SK-N-SH (cell line): ENCODE results near the gene DCAF5. TPM values are rescaled to one million over a fixed set of nuclear protein-coding genes. Genes with fewer than 3 reads are reported as not detected.

Experiments
- CTCF ChIA-PET: fragments of 300-600, 350-600 bp; formaldehyde crosslinking; extraction: SDS; loops from one replicate; lab custom pipeline; 2021; lab: Yijun Ruan, JAX
- POLR2A ChIA-PET: fragments of 350-600 bp; sonication (Branson Sonifier 250); formaldehyde crosslinking; extraction: SDS; loops from one replicate; lab custom pipeline; 2020; ENCODE audit warnings: antibody characterized with exemption, inconsistent platforms; lab: Yijun Ruan, JAX
- DNase-seq: peaks from one replicate; pipeline ENCODE4 v3.0.0; 2012
- H2AFZ ChIP-seq: fragments of 200-600 bp; sonication (generic); 2 replicates; pipeline ENCODE4 v1.8.1; 2016; ENCODE audit warnings: antibody characterized with exemption, mild to moderate bottlenecking, low read depth
- H3F3A ChIP-seq: fragments of 200-600 bp; sonication (generic); replicated peaks from 2 replicates; pipeline ENCODE3; 2016; ENCODE audit warnings: antibody characterized with exemption, mild to moderate bottlenecking; ENCODE audit not compliant: insufficient read depth
- H3K27ac ChIP-seq, 2 experiments: fragments of 200-500 bp in 1 of 2; fragments of 200-600 bp in 1 of 2; sonication (Bioruptor generic) in 1 of 2; sonication (generic), shearing (Covaris generic) in 1 of 2; 2 replicates each; pipeline versions ENCODE4 v1.5.1 to v1.6.1; 2014 to 2016; ENCODE audit warnings: low read depth in 2 of 2, inconsistent platforms in 1 of 2, low read length in 1 of 2, mild to moderate bottlenecking in 1 of 2, mixed read lengths in 1 of 2
- H3K27me3 ChIP-seq: fragments of 200-600 bp; sonication (generic), shearing (Covaris generic); 2 replicates; pipeline ENCODE4 v1.6.1; 2016; ENCODE audit warnings: mixed run types; ENCODE audit not compliant: insufficient read depth
- H3K36me3 ChIP-seq, 2 experiments: fragments of 200-500 bp in 1 of 2; fragments of 200-600 bp in 1 of 2; sonication (Bioruptor generic) in 1 of 2; sonication (generic) in 1 of 2; replicated peaks in 1 of 2; 2 replicates each; pipeline versions ENCODE3 to v1.5.1; 2014 to 2016; ENCODE audit warnings: low read length in 1 of 2, mild to moderate bottlenecking in 1 of 2; ENCODE audit not compliant: insufficient read depth in 2 of 2, control insufficient read depth in 1 of 2
- H3K4me1 ChIP-seq, 2 experiments: fragments of 200-500 bp in 1 of 2; fragments of 200-600 bp in 1 of 2; sonication (Bioruptor generic) in 1 of 2; sonication (generic), shearing (Covaris generic) in 1 of 2; 2 replicates each; pipeline versions ENCODE4 v1.5.1 to v1.6.1; 2014 to 2016; ENCODE audit warnings: low read depth in 1 of 2, low read length in 1 of 2, mixed run types in 1 of 2; ENCODE audit not compliant: insufficient read depth in 2 of 2, control insufficient read depth in 1 of 2
- H3K4me2 ChIP-seq: fragments of 200-600 bp; sonication (generic), shearing (Covaris generic); 2 replicates; pipeline ENCODE4 v1.6.1; 2017; ENCODE audit warnings: mixed run types
- H3K4me3 ChIP-seq, 2 experiments: fragments of 200-500 bp in 1 of 2; fragments of 200-600 bp in 1 of 2; sonication (Bioruptor generic) in 1 of 2; sonication (generic), shearing (Covaris generic) in 1 of 2; 2 replicates each; pipeline versions ENCODE4 v1.5.1 to v1.8.1; 2014 to 2016; ENCODE audit warnings: low read depth in 2 of 2, inconsistent platforms in 1 of 2, low read length in 1 of 2, mild to moderate bottlenecking in 1 of 2, mixed read lengths in 1 of 2, moderate library complexity in 1 of 2
- H3K79me2 ChIP-seq: fragments of 200-600 bp; sonication (generic); 2 replicates; pipeline ENCODE4 v1.8.1; 2017; ENCODE audit warnings: mild to moderate bottlenecking; ENCODE audit not compliant: insufficient read depth
- H3K9ac ChIP-seq: fragments of 200-600 bp; sonication (generic); 2 replicates; pipeline ENCODE4 v1.6.1; 2017; ENCODE audit warnings: mixed run types
- H3K9me2 ChIP-seq: fragments of 200-600 bp; sonication (generic); 2 replicates; pipeline ENCODE4 v1.6.1; 2017; ENCODE audit warnings: mixed run types
- H3K9me3 ChIP-seq: fragments of 200-600 bp; sonication (generic); 2 replicates; pipeline ENCODE4 v1.6.1; 2017; ENCODE audit warnings: mixed run types, mild to moderate bottlenecking, moderate library complexity
- H4K20me1 ChIP-seq: fragments of 200-600 bp; sonication (generic); 2 replicates; pipeline ENCODE4 v1.6.1; 2017; ENCODE audit warnings: mild to moderate bottlenecking, mixed run types; ENCODE audit not compliant: insufficient read depth
- CHD2 ChIP-seq: fragments of 150-350 bp; IDR thresholded peaks from 2 replicates; pipeline ENCODE4 v1.6.1; 2018; ENCODE audit warnings: low read length; ENCODE audit not compliant: partially characterized antibody
- CTCF ChIP-seq: fragments of 200-600 bp; sonication (generic); IDR thresholded peaks from 2 replicates; pipeline ENCODE4 v1.6.1; 2017; ENCODE audit warnings: antibody characterized with exemption, mild to moderate bottlenecking, moderate library complexity
- ELF1 ChIP-seq: IDR thresholded peaks from 2 replicates; pipeline ENCODE4 v1.4.0; 2012
- MAX ChIP-seq: IDR thresholded peaks from 2 replicates; pipeline ENCODE4 v1.4.0; 2012; ENCODE audit warnings: low read depth
- NFIC ChIP-seq: IDR thresholded peaks from 2 replicates; pipeline ENCODE4 v1.4.0; 2012; ENCODE audit warnings: borderline replicate concordance
- RAD21 ChIP-seq: IDR thresholded peaks from 2 replicates; pipeline ENCODE4 v1.6.1; 2012; ENCODE audit warnings: mild to moderate bottlenecking, low read length
- SMC3 ChIP-seq: IDR thresholded peaks from 2 replicates; pipeline ENCODE4 v1.6.1; 2012; ENCODE audit warnings: low read depth, low read length, improper control_type of control experiment
- TEAD4 ChIP-seq: IDR thresholded peaks from 2 replicates; pipeline ENCODE4 v1.4.0; 2012; ENCODE audit warnings: mild to moderate bottlenecking, borderline replicate concordance; ENCODE audit not compliant: insufficient read depth
- WGBS: methylation state at CpG from one replicate; pipeline ENCODE4 v1.1.6; 2017; ENCODE audit warnings: low lambda C conversion rate; 5-methylcytosine and 5-hydroxymethylcytosine counted together
- polyA plus RNA-seq, 3 experiments: library from polyadenylated mRNA; depleted of rRNA; stranded (reverse); fragments of >200 nt; gene quantifications; 2 replicates each; pipeline ENCODE4 v1.2.3, GENCODE V29; 2012

The DCAF5 gene
- polyA plus RNA-seq, 1 of the 3 experiments (the other 2 are of a cell fraction) = 26.7 TPM

GRCh38 chr14:69107407-69108003, 45.4 kb downstream of the DCAF5 start:
- peak; percentile 61 for DNase-seq
- TF ChIP-seq TEAD4 (no peak), CTCF (peak; percentile 81), NFIC (peak; percentile 74), RAD21 (peak; percentile 92), SMC3 (peak; percentile 87), ELF1 (no peak)
- TF ChIP-seq, all 33 proteins: peak for 4
- Histone ChIP-seq H3K4me2 (no peak overlapping the region), H3F3A (peaks cover 17% of the 10 kb centered on the region), H4K20me1 (no peaks in the 10 kb centered on the region), H2AFZ (no peak overlapping the region), H3K36me3 (peaks cover 10 to 30% of the 10 kb centered on the region in 2 experiments), H3K9me3 (no peaks in the 10 kb centered on the region), H3K27me3 (no peaks in the 10 kb centered on the region), H3K27ac (no peak overlapping the region), H3K9me2 (no peaks in the 10 kb centered on the region), H3K4me3 (no peak overlapping the region), H3K79me2 (no peaks in the 10 kb centered on the region; the same call in 1 of the 2 replicates), H3K4me1 (no peaks in the 10 kb centered on the region; a peak in 1 of 4 replicates), H3K9ac (no peak overlapping the region)
- WGBS = 15% methylated on average over 3 of the region's 3 CpGs
- ChIA-PET POLR2A (interaction anchor here (1.3 kb wide), 1 partner anchor 170 kb away, joined by 3 read pairs; no protein-coding TSS in a partner anchor), CTCF (interaction anchor here (0.6 to 5.3 kb wide), 64 partner anchors 9 to 1161 kb away, joined by 3 to 94 read pairs (median 4); no protein-coding TSS in a partner anchor)

GRCh38 chr14:69106451-69106850, 46.5 kb downstream of the DCAF5 start:
- H3K36me3 ChIP-seq = peaks cover 9 to 26% of the 10 kb centered on the region in 2 experiments
- H2AFZ ChIP-seq = no peak overlapping the region
- H3K79me2 ChIP-seq = peaks cover 5% of the 10 kb centered on the region; the same call in 1 of the 2 replicates
- no peaks in the 10 kb centered on the region; a peak in 1 of 4 replicates for H3K4me1 ChIP-seq
- POLR2A ChIA-PET = interaction anchor here (1.3 kb wide), 1 partner anchor 168 kb away, joined by 3 read pairs; no protein-coding TSS in a partner anchor
- TF ChIP-seq CHD2 = no peak
- no peak for TF ChIP-seq SMC3
- TF ChIP-seq MAX = no peak
- TF ChIP-seq RAD21 = no peak
- TF ChIP-seq, all 33 proteins: peak for 0
- 93% methylated on average over 5 of the region's 5 CpGs for WGBS
- Histone ChIP-seq H3K27me3 (no peaks in the 10 kb centered on the region), H3F3A (peaks cover 17% of the 10 kb centered on the region), H3K9me3 (no peaks in the 10 kb centered on the region), H3K9ac (no peak overlapping the region), H3K4me2 (no peak overlapping the region), H4K20me1 (no peaks in the 10 kb centered on the region), H3K4me3 (no peak overlapping the region), H3K9me2 (no peaks in the 10 kb centered on the region), H3K27ac (no peak overlapping the region)
- CTCF ChIA-PET = interaction anchor here (0.8 to 5.3 kb wide), 31 partner anchors 15 to 1159 kb away, joined by 3 to 94 read pairs (median 5); no protein-coding TSS in a partner anchor
- no peak for DNase-seq
